ENCODE measurements around the gene ERCC1. TPM values are rescaled to one million over a fixed set of nuclear protein-coding genes. Genes with fewer than 3 reads are reported as not detected.

ERCC1 gene
- total and polyA plus RNA-seq, 2 of the 13 experiments (the other 11 are each of a cell fraction or from before 2014, with no cell fraction given), result 40.0 to 66.4 TPM

- in situ Hi-C loops (cut with HindIII; ENCODE audit: extremely low pct_ligation_motif_present, low pct_unique_long_range_greater_than_20kb) (no loop called here), intact Hi-C loops (cut with micrococcal nuclease; ENCODE audit: unreplicated experiment) (no loop called here)
- no peak overlapping the region for H2AFZ ChIP-seq (ENCODE audit: low read length)
- ChIA-PET POLR2A (no interaction called here), CTCF (ENCODE audit: low intra/inter-chr PET ratio, low total read pairs) (no interaction called here)
- H4K20me1 ChIP-seq (ENCODE audit: insufficient read depth, low read length), result peaks cover 5% of the 10 kb centered on the region; the same call in 1 of the 2 replicates
- no peaks in the 10 kb centered on the region for H3K9me3 ChIP-seq (ENCODE audit: low read length)
- no peak overlapping the region for H3K9ac ChIP-seq (ENCODE audit: insufficient read depth, low read depth, low read length)
- H3K4me2 ChIP-seq (ENCODE audit: low read depth, low read length), result no peak overlapping the region
- peaks cover 0 to 7% of the 10 kb centered on the region in 2 experiments; a peak in 1 of 5 replicates for H3K27me3 ChIP-seq (ENCODE audit: control insufficient read depth in 1 of 2, insufficient read depth in 2 of 2, low read length in 2 of 2)
- H3K4me1 ChIP-seq (ENCODE audit: insufficient read depth, low read length), result peaks cover 34% of the 10 kb centered on the region; the same call in 1 of the 2 replicates
- H3K27ac ChIP-seq (ENCODE audit: extremely low read length, insufficient read depth, low read length), result no peak overlapping the region
- H3K79me2 ChIP-seq (ENCODE audit: insufficient read depth, low read length), result no peaks in the 10 kb centered on the region
- BruUV-seq (replicated peaks), result no TSS peak
- TF ChIP-seq ATF7 (IDR thresholded peaks at IDR 0.05) (0 out of 2 replicates have a peak, but pooled peaks have one; percentile 5), ATF7 (CRISPR knock-in tag; IDR thresholded peaks at IDR 0.05) (no peak), CEBPB (IDR thresholded peaks at IDR 0.05; ENCODE audit: borderline replicate concordance, low read depth, low read length) (peak; percentile 57; the same call in 1 of the 2 replicates), ZNF768 (CRISPR knock-in tag; IDR thresholded peaks at IDR 0.05) (peak; percentile 81; the same call in 1 of the 2 replicates)
- TF ChIP-seq, protein P1, sequence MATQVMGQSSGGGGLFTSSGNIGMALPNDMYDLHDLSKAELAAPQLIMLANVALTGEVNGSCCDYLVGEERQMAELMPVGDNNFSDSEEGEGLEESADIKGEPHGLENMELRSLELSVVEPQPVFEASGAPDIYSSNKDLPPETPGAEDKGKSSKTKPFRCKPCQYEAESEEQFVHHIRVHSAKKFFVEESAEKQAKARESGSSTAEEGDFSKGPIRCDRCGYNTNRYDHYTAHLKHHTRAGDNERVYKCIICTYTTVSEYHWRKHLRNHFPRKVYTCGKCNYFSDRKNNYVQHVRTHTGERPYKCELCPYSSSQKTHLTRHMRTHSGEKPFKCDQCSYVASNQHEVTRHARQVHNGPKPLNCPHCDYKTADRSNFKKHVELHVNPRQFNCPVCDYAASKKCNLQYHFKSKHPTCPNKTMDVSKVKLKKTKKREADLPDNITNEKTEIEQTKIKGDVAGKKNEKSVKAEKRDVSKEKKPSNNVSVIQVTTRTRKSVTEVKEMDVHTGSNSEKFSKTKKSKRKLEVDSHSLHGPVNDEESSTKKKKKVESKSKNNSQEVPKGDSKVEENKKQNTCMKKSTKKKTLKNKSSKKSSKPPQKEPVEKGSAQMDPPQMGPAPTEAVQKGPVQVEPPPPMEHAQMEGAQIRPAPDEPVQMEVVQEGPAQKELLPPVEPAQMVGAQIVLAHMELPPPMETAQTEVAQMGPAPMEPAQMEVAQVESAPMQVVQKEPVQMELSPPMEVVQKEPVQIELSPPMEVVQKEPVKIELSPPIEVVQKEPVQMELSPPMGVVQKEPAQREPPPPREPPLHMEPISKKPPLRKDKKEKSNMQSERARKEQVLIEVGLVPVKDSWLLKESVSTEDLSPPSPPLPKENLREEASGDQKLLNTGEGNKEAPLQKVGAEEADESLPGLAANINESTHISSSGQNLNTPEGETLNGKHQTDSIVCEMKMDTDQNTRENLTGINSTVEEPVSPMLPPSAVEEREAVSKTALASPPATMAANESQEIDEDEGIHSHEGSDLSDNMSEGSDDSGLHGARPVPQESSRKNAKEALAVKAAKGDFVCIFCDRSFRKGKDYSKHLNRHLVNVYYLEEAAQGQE (IDR thresholded peaks at IDR 0.05; ENCODE audit: borderline replicate concordance in 1 of 2, low read depth in 1 of 2, low read length in 2 of 2), result no peak
- FAIRE-seq (no peak), DNase-seq (ENCODE audit: low spot score) (no peak), ATAC-seq (no peak)
- H3K4me3 ChIP-seq (replicated peaks in 1 of 3; ENCODE audit: insufficient read depth in 1 of 3, low read depth in 2 of 3, low read length in 3 of 3), result no peak overlapping the region
- WGBS (ENCODE audit: low lambda C conversion rate), result 48% methylated on average over 2 of the region's 2 CpGs
- H3K36me3 ChIP-seq (replicated peaks in 1 of 2; ENCODE audit: control insufficient read depth in 1 of 2, insufficient read depth in 2 of 2, low read length in 2 of 2), result no peaks in the 10 kb centered on the region
Measured at GRCh38 chr19:45464274-45464673, 40.6 kb upstream of the ERCC1 start.
